IPS DF 6.9 (cell line): Measurements from ENCODE around the gene ARHGAP22.

ENCODE experiments used
- DNase-seq: peaks from one replicate; pipeline ENCODE4 v3.0.0-alpha.2; 2013; ENCODE audit warnings: low read depth, low spot score
- H3K27ac ChIP-seq: one replicate; pipeline ENCODE4 v1.5.1; 2013; ENCODE audit warnings: low read length, control low read depth
- H3K27me3 ChIP-seq: 2 replicates; pipeline ENCODE4 v1.6.1; 2013; ENCODE audit warnings: mild to moderate bottlenecking, low read length; ENCODE audit not compliant: control insufficient read depth, insufficient read depth
- H3K36me3 ChIP-seq: 2 replicates; pipeline ENCODE4 v1.6.1; 2013; ENCODE audit warnings: low read length; ENCODE audit not compliant: control insufficient read depth, insufficient read depth
- H3K4me1 ChIP-seq: 2 replicates; pipeline ENCODE4 v1.6.1; 2013; ENCODE audit warnings: low read length; ENCODE audit not compliant: control insufficient read depth, insufficient read depth
- H3K4me3 ChIP-seq: 2 replicates; pipeline ENCODE4 v1.5.1; 2013; ENCODE audit warnings: mild to moderate bottlenecking, low read length
- H3K9me3 ChIP-seq: 2 replicates; pipeline ENCODE4 v1.6.1; 2013; ENCODE audit warnings: low read length, inconsistent platforms; ENCODE audit not compliant: control insufficient read depth, insufficient read depth
- WGBS: extraction: QIAGEN DNeasy Blood & Tissue Kit; methylation state at CpG from one replicate; pipeline ENCODE4 v1.1.7; 2013; ENCODE audit warnings: mixed read lengths, missing lambda C conversion rate; ENCODE audit not compliant: insufficient read length, insufficient coverage; 5-methylcytosine and 5-hydroxymethylcytosine counted together

Gene ARHGAP22

DNA sequence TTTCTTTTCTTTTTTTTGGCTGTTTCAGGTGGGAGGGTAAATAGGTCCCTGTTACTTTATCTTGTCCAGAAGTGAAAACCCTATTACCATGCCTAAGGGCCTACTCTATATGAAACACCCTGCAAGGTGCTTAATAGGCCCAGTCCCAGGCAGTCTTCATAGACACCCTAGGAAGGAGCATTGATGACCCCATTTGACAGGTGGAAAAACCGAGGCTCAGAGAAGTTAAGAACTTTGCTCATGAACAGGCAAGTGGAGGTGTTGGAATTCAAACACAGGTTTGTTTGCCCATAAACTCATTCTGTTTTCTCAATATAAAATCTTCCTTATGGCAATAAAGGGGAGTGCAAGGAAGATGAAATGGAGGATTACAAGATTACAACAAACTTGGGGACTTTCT, 115.8 kb downstream of the ARHGAP22 start:
- Histone ChIP-seq H3K36me3 (no peaks in the 10 kb centered on the region), H3K4me1 (0 out of 2 replicates have a peak, but pooled peaks cover under 1% of the 10 kb centered on the region), H3K27me3 (no peaks in the 10 kb centered on the region), H3K9me3 (no peaks in the 10 kb centered on the region), H3K4me3 (no peak overlapping the region), H3K27ac (no peak overlapping the region)
- no peak for DNase-seq
- no CpG with 5 or more reads among the region's 1 CpG for WGBS

DNA sequence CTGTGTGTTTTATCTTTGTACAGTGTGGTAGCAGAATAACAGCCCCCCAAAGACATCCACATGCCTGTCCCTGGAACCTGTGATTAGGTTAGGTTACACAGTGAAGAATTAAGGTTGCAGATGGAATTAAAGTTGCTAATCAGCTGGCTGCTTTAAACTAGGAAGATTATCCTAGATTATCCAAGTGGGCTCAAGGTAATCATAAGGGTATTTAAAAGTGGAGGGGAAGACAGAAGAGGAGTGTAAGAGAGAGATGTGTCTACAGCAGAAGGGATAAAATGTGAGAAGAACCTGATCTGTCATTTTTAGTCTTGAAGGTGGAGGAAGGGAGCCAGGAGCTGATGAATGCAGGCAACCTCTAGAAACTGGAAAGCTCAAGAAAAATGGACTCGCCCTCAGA, 117.6 kb downstream of the ARHGAP22 start:
- Histone ChIP-seq H3K27ac (no peak overlapping the region), H3K36me3 (no peaks in the 10 kb centered on the region), H3K4me3 (no peak overlapping the region), H3K4me1 (no peaks in the 10 kb centered on the region), H3K9me3 (no peaks in the 10 kb centered on the region), H3K27me3 (no peaks in the 10 kb centered on the region)
- no peak for DNase-seq
- WGBS, result no CpG with 5 or more reads among the region's 1 CpG

DNA sequence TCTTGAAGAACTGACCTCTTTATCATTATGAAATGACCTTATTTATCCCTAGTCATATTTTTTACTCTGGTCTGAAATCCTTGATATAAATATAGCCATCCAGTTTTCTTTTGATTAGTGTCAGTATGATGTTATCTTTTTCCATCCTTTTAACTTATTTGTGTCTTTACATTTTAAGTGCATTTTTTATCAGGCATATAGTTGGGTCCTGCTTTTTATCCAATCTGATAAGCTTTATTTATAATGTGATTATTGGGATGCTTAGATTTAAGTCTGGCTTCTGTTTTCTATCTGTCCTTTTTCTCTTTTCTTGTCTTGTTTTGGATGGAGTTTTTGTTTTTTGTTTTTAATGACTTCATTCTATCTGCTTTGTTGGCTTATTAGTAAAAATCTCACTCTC, 119.2 kb downstream of the ARHGAP22 start:
- no peaks in the 10 kb centered on the region for H3K36me3 ChIP-seq
- no peaks in the 10 kb centered on the region for H3K9me3 ChIP-seq
- DNase-seq, result no peak
- no peaks in the 10 kb centered on the region for H3K27me3 ChIP-seq
- no peaks in the 10 kb centered on the region for H3K4me1 ChIP-seq
- no peak overlapping the region for H3K27ac ChIP-seq
- no peak overlapping the region for H3K4me3 ChIP-seq

DNA sequence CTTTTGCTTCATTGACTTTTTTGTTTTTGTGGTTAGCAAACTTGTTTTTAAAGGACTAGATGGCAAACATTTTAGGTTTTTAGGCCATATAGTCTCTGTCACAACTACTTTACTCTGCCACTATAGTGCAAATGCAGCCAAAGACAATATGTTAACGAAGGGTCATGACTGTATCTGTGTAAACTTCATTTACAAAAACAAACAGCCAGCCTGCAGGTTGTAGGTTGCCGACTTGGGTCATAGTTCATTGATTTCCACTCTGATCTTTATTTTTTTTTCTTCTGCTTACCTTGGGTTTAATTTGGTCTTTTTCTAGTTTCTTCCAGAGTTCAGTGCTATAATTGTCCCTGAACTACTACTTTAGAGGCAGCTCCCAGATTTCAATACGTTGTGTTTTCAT, 120.0 kb downstream of the ARHGAP22 start:
- no peaks in the 10 kb centered on the region for H3K4me1 ChIP-seq
- no CpG with 5 or more reads among the region's 3 CpGs for WGBS
- H3K36me3 ChIP-seq, result no peaks in the 10 kb centered on the region
- H3K4me3 ChIP-seq, result no peak overlapping the region
- H3K27me3 ChIP-seq, result no peaks in the 10 kb centered on the region
- no peak for DNase-seq
- no peaks in the 10 kb centered on the region for H3K9me3 ChIP-seq
- no peak overlapping the region for H3K27ac ChIP-seq

DNA sequence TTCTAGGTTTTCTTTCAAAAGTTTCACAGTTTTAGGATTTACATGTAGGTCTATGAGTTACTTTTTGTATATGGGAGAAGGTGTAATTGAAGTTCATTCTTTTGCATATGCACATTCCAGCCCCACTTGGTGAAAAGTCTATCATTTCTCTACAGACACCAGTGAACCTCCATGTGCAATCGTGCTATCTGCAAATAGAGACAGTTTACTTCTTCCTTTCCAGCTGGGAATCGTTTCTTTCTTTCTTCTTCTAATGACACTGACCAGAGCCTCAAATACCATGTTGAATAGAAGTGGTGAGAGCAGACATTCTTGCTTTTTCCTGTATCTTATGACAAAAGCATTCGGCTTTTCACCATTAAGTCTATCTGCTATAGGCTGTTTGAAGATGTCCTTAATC, 122.7 kb downstream of the ARHGAP22 start:
- Histone ChIP-seq H3K4me3 (no peak overlapping the region), H3K27ac (no peak overlapping the region), H3K27me3 (no peaks in the 10 kb centered on the region), H3K9me3 (no peaks in the 10 kb centered on the region), H3K36me3 (no peaks in the 10 kb centered on the region), H3K4me1 (no peaks in the 10 kb centered on the region; the same call in 1 of the 2 replicates)
- no peak for DNase-seq
- WGBS, result no CpG with 5 or more reads among the region's 3 CpGs

DNA sequence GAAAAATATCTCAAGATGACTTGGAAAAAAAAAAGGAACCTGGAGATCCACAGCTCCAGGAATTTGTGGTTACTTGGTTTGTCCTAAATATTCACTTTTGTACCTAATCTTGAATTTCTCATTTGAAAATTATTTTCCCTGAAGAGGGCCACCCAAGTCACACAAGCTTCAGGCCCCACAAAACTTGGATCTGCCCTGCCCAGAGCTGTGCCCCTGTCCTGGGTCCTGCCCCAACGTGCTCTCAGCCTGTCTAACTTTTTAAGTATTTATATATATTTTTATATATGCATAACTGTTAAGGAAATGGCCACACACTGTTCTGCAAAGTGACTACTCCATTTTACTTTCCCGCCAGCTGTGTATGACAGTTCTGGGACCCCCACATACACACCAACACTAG, 123.5 kb downstream of the ARHGAP22 start:
- no peak overlapping the region for H3K27ac ChIP-seq
- no CpG with 5 or more reads among the region's 2 CpGs for WGBS
- H3K36me3 ChIP-seq, result no peaks in the 10 kb centered on the region
- H3K27me3 ChIP-seq, result no peaks in the 10 kb centered on the region
- H3K4me1 ChIP-seq, result peaks cover 3% of the 10 kb centered on the region
- no peaks in the 10 kb centered on the region for H3K9me3 ChIP-seq
- no peak for DNase-seq
- no peak overlapping the region for H3K4me3 ChIP-seq

DNA sequence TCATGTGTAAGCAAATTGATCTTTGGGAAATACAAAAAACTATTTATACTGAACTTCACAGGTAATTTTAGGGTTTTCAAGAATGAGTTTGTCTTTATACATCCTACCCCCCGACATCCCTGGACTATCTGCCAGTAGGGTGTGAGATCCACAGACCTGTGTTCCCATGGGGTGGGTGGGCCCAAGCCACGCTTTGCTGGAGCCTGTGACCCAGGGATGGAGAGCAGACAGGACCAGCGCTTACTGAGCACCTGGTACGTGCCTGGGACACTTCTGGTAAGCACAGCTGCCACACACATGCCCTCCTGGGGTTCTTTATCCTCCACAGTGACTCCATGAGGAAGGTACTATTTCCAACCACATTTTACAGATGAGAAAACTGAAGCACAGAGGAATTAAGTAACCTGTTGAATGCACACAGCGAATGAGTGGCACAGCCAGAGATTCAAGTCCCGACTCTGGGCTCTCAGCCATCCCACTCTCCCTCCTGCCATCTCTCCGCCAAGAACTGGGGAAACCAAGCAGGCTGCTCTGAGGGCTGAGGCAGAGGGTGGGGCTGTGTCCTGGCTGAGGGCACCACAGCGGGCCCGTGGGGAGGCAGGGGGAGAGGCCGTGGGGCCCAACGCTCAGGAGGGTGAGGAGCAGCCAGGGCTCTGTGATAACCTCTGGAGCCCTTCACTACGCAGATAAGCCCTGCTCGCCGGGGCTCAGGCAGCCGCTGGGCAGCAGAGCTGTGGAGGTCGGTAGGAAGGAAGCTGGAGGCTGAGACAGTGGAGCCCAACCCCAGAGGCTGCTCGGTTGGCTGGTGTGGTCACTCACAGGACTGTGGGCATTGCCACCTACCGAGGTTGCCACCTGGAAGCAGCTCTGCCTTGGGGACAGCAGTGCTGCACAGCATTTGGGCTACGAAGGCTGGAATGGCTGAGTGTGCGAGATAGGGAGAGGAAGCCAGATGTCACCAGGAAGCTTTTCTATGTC, 124.2 kb downstream of the ARHGAP22 start:
- H3K4me3 ChIP-seq, result no peak overlapping the region
- WGBS, result no CpG with 5 or more reads among the region's 20 CpGs
- no peak for DNase-seq
- no peaks in the 10 kb centered on the region for H3K9me3 ChIP-seq
- no peaks in the 10 kb centered on the region for H3K27me3 ChIP-seq
- H3K27ac ChIP-seq, result no peak overlapping the region
- no peaks in the 10 kb centered on the region for H3K36me3 ChIP-seq
- H3K4me1 ChIP-seq, result peaks cover 6% of the 10 kb centered on the region

DNA sequence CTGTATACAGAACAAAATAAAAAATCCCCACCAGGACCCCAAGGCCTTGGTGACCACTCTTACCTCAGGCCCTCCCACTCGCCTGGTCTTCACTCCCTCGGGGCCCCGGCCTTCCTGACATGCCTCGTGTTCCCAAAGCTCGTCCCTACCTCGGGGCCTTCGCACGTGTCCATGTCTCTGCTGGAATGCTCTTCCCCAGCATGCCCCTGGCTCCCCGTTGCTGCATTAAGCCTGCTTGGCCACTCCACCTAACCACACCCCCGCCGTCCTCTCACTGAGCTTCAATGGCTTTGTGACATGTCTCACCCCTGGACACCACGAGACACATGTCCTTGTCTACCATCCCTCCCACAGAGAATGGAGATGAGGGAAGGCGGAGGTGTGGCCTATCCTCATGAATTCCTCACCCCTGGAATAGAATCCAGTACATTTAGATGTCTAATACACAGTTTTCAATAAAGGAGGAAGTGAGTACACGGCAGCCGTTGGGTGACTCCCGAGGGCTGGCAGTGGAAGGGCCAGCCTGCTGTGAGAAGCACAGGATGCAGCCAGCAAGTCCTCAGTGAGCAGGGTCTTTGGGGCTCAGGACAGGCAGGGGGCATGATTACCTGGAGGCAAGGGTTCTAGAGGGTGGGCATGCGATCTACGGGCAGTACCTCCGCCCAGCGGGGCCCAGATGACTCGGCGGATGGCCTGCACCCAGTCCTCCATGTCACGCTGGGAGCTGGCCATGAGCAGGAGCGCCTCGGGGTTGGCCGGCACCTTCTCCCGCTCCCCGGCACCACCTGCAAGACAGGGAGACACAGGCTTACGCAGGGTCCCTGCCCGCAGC, 125.7 kb downstream of the ARHGAP22 start:
- H3K4me3 ChIP-seq, result no peak overlapping the region
- no peak for DNase-seq
- no CpG with 5 or more reads among the region's 30 CpGs for WGBS
- H3K9me3 ChIP-seq, result no peaks in the 10 kb centered on the region
- peaks cover 6% of the 10 kb centered on the region for H3K4me1 ChIP-seq
- no peaks in the 10 kb centered on the region for H3K36me3 ChIP-seq
- no peak overlapping the region for H3K27ac ChIP-seq
- H3K27me3 ChIP-seq, result no peaks in the 10 kb centered on the region

DNA sequence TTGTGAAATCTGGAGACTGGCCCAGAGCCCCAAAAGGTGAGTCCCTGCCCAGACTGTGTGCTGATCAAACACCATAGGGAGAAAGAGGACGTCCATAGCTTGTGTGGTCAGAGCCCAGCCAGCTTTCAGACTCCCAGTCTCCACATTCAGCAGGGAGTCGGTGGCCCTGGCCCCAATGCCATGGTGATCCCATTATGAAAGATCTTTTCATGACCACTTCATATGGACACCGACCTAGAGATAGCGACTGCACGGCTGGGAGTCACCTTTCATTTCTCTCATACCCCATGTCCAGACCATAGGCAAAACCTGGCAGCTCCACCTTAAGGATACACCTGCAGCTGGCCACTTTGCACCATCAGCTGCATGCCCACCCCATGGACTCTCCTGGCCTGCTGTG, 126.4 kb downstream of the ARHGAP22 start:
- WGBS, result no CpG with 5 or more reads among the region's 5 CpGs
- H3K9me3 ChIP-seq, result no peaks in the 10 kb centered on the region
- no peak overlapping the region for H3K4me3 ChIP-seq
- DNase-seq, result no peak
- no peak overlapping the region for H3K27ac ChIP-seq
- H3K4me1 ChIP-seq, result peaks cover 6% of the 10 kb centered on the region
- H3K27me3 ChIP-seq, result no peaks in the 10 kb centered on the region
- no peaks in the 10 kb centered on the region for H3K36me3 ChIP-seq

DNA sequence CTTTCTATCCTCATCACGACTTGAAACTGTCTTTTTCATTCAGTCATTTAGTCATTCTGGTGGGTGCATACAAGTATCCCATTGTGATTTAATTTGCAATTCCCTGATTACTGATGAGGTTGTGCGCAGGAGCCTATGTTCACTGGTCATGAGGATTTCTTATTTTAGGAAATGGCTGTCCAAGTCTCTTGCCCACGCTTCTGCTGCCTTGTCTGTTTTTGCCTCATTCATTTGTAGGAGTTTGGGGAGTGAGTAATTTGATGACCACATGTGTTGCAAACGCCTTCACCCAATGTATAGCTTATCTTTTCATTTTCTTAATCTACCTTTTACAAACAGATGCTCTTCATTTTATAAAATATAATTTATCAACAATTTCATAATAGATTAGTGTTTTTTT, 127.3 kb downstream of the ARHGAP22 start:
- Histone ChIP-seq H3K36me3 (no peaks in the 10 kb centered on the region), H3K4me1 (peaks cover 6% of the 10 kb centered on the region), H3K27ac (no peak overlapping the region), H3K4me3 (no peak overlapping the region), H3K27me3 (no peaks in the 10 kb centered on the region), H3K9me3 (no peaks in the 10 kb centered on the region)
- WGBS, result no CpG with 5 or more reads among the region's 4 CpGs
- DNase-seq, result no peak
